Keratinocyte (primary cell): ENCODE data around the gene TRUB1. TPM values are rescaled to one million over a fixed set of nuclear protein-coding genes. Genes with fewer than 3 reads are reported as not detected.

Source experiments
- DNase-seq: peaks from one replicate; pipeline ENCODE4 v3.0.0-alpha.2; 2011; ENCODE audit warnings: low read depth, missing footprints, low spot score
- FAIRE-seq: peaks from 2 replicates; lab custom pipeline; 2011; peaks lifted over from hg19 to GRCh38; lab: Jason Lieb, UNC
- H2AFZ ChIP-seq: 2 replicates; pipeline ENCODE4 v1.6.0; 2012; ENCODE audit warnings: low read length, control low read depth, inconsistent platforms; ENCODE audit not compliant: control insufficient read depth
- H3K27ac ChIP-seq: 2 replicates; pipeline ENCODE4 v1.5.1; 2011; ENCODE audit warnings: low read length; ENCODE audit not compliant: control insufficient read depth, insufficient read depth
- H3K27me3 ChIP-seq: 3 replicates; pipeline ENCODE4 v1.6.0; 2011; ENCODE audit warnings: low read length; ENCODE audit not compliant: control insufficient read depth, insufficient read depth; ENCODE audit errors: extremely low read depth
- H3K36me3 ChIP-seq, 2 experiments: 2 replicates in 1 of 2; 3 replicates in 1 of 2; pipeline ENCODE4 v1.5.1; 2011; ENCODE audit warnings: low read length in 2 of 2, mild to moderate bottlenecking in 1 of 2; ENCODE audit not compliant: control insufficient read depth in 2 of 2, insufficient read depth in 2 of 2; ENCODE audit errors: extremely low read depth in 1 of 2
- H3K4me1 ChIP-seq: 3 replicates; pipeline ENCODE4 v1.5.1; 2011; ENCODE audit warnings: low read length; ENCODE audit not compliant: control insufficient read depth, insufficient read depth; ENCODE audit errors: extremely low read depth
- H3K4me2 ChIP-seq: 3 replicates; pipeline ENCODE4 v1.6.0; 2011; ENCODE audit warnings: low read depth, low read length; ENCODE audit not compliant: control insufficient read depth, insufficient read depth; ENCODE audit errors: extremely low read depth
- H3K4me3 ChIP-seq, 3 experiments: fragments of 200-600 bp in 1 of 3; sonication (generic) in 1 of 3; 2 replicates in 2 of 3; 3 replicates in 1 of 3; pipeline ENCODE4 v1.5.1; 2011 to 2016; ENCODE audit warnings: low read length in 3 of 3, mild to moderate bottlenecking in 3 of 3, control low read depth in 2 of 3, inconsistent platforms in 1 of 3, low read depth in 1 of 3, mixed read lengths in 1 of 3, mixed run types in 1 of 3, moderate library complexity in 1 of 3; ENCODE audit not compliant: control insufficient read depth in 2 of 3, insufficient read depth in 2 of 3; ENCODE audit errors: extremely low read depth in 1 of 3
- H3K79me2 ChIP-seq: 2 replicates; pipeline ENCODE4 v1.6.0; 2012; ENCODE audit warnings: low read length; ENCODE audit not compliant: control insufficient read depth, insufficient read depth
- H3K9ac ChIP-seq: 3 replicates; pipeline ENCODE4 v1.6.0; 2011; ENCODE audit warnings: low read length; ENCODE audit not compliant: control insufficient read depth, insufficient read depth; ENCODE audit errors: extremely low read depth
- H3K9me1 ChIP-seq: 3 replicates; pipeline ENCODE4 v1.6.0; 2011; ENCODE audit warnings: low read length; ENCODE audit not compliant: control insufficient read depth, insufficient read depth; ENCODE audit errors: extremely low read depth
- H3K9me3 ChIP-seq: 2 replicates; pipeline ENCODE4 v1.5.1; 2012; ENCODE audit warnings: low read depth, low read length; ENCODE audit not compliant: control insufficient read depth
- H4K20me1 ChIP-seq: 3 replicates; pipeline ENCODE4 v1.6.0; 2011; ENCODE audit warnings: low read length; ENCODE audit not compliant: control insufficient read depth, insufficient read depth; ENCODE audit errors: extremely low read depth
- CTCF ChIP-seq, 3 experiments: IDR thresholded peaks in 1 of 3; conservative IDR thresholded peaks in 1 of 3; optimal IDR thresholded peaks in 1 of 3; 2 replicates in 2 of 3; 3 replicates in 1 of 3; pipeline versions ENCODE3 to v1.5.1; 2011; ENCODE audit warnings: low read length in 3 of 3, mild to moderate bottlenecking in 3 of 3, moderate library complexity in 2 of 3, control low read depth in 1 of 3, inconsistent platforms in 1 of 3; ENCODE audit not compliant: insufficient read depth in 2 of 3; ENCODE audit errors: extremely low read depth in 1 of 3
- EZH2 ChIP-seq: IDR thresholded peaks from one replicate; pipeline ENCODE4 v1.6.1; 2012; ENCODE audit warnings: inconsistent platforms, mild to moderate bottlenecking, low read length, moderate library complexity
- dilution Hi-C: fragments of 300-500 bp; cut with MboI; formaldehyde crosslinking; loops from one replicate; pipeline ENCODE4 v1.7.0; 2020; ENCODE audit warnings: low sequenced_read_pairs; ENCODE audit not compliant: extremely low pct_ligation_motif_present
- polyA plus RNA-seq, 5 experiments: library from polyadenylated mRNA; depleted of rRNA in 3 of 5; stranded (reverse) in 3 of 5; stranded (forward) in 1 of 5; unstranded in 1 of 5; fragments of >200 nt; gene quantifications; 1 replicate in 1 of 5; 2 replicates in 3 of 5; 3 replicates in 1 of 5; pipeline versions ENCODE4 v1.2.1 to v1.2.3, GENCODE V29; 2011 to 2012; ENCODE audit warnings: missing spikeins in 2 of 5, low read depth in 1 of 5, low replicate concordance in 1 of 5

Gene TRUB1
- polyA plus RNA-seq, 1 donor (not counting 4 experiments of a cell fraction or from before 2014, with no cell fraction given), result 20.5 TPM

- dilution Hi-C loops, result no loop called here
- H3K27me3 ChIP-seq, result no peaks in the 10 kb centered on the region
- no peaks in the 10 kb centered on the region for H3K4me1 ChIP-seq
- no peak overlapping the region for H3K4me3 ChIP-seq
- H3K9me3 ChIP-seq, result no peaks in the 10 kb centered on the region
- H3K27ac ChIP-seq, result no peak overlapping the region
- FAIRE-seq (no peak), DNase-seq (no peak)
- H2AFZ ChIP-seq, result no peak overlapping the region
- H3K9me1 ChIP-seq, result no peaks in the 10 kb centered on the region
- H3K4me2 ChIP-seq, result no peak overlapping the region
- H3K36me3 ChIP-seq, result no peaks in the 10 kb centered on the region
- TF ChIP-seq EZH2, result no peak
- no peak for TF ChIP-seq CTCF (optimal IDR thresholded peaks at IDR 0.05 in 1 of 3, IDR thresholded peaks at IDR 0.05 in 1 of 3, conservative IDR thresholded peaks at IDR 0.05 in 1 of 3; ENCODE audit: extremely low read depth in 1 of 3, insufficient read depth in 2 of 3, low read length in 3 of 3)
- H3K79me2 ChIP-seq, result no peaks in the 10 kb centered on the region
- no peaks in the 10 kb centered on the region for H4K20me1 ChIP-seq
- H3K9ac ChIP-seq, result no peak overlapping the region
Measured at GRCh38 chr10:114990991-114991390, 53.0 kb downstream of the TRUB1 start.

- Histone ChIP-seq H2AFZ (no peak overlapping the region), H3K36me3 (no peaks in the 10 kb centered on the region), H3K79me2 (no peaks in the 10 kb centered on the region), H3K4me2 (no peak overlapping the region), H3K4me1 (no peaks in the 10 kb centered on the region), H3K9me1 (no peaks in the 10 kb centered on the region), H3K9me3 (no peaks in the 10 kb centered on the region), H3K27me3 (no peaks in the 10 kb centered on the region), H3K4me3 (no peak overlapping the region), H4K20me1 (no peaks in the 10 kb centered on the region), H3K27ac (no peak overlapping the region), H3K9ac (no peak overlapping the region)
- FAIRE-seq (no peak), DNase-seq (no peak)
- TF ChIP-seq EZH2 (no peak), CTCF (optimal IDR thresholded peaks at IDR 0.05 in 1 of 3, IDR thresholded peaks at IDR 0.05 in 1 of 3, conservative IDR thresholded peaks at IDR 0.05 in 1 of 3; ENCODE audit: extremely low read depth in 1 of 3, insufficient read depth in 2 of 3, low read length in 3 of 3) (no peak)
- dilution Hi-C loops, result no loop called here
Measured at GRCh38 chr10:114992189-114992775, 54.3 kb downstream of the TRUB1 start.
